Hepatocyte (in vitro differentiated cells): ENCODE results near the gene CEP135.

ENCODE experiments used
- EZH2 ChIP-seq: fragments of 200-600 bp; sonication (generic); IDR thresholded peaks from 2 replicates; pipeline ENCODE4 v1.6.1; 2016; ENCODE audit warnings: antibody characterized with exemption, mild to moderate bottlenecking, borderline replicate concordance
- EZH2phosphoT487 ChIP-seq: fragments of 200-600 bp; sonication (generic); IDR thresholded peaks from one replicate; pipeline ENCODE4 v1.6.1; 2018; ENCODE audit warnings: antibody characterized with exemption, mild to moderate bottlenecking, low read depth, moderate library complexity; ENCODE audit not compliant: unreplicated experiment, severe bottlenecking
- TF ChIP-seq, protein P1 (sequence below): fragments of 200-600 bp; sonication (generic); IDR thresholded peaks from 2 replicates; pipeline ENCODE4 v1.5.1; 2016; ENCODE audit warnings: antibody characterized with exemption, mild to moderate bottlenecking; ENCODE audit not compliant: poor library complexity

DNA sequence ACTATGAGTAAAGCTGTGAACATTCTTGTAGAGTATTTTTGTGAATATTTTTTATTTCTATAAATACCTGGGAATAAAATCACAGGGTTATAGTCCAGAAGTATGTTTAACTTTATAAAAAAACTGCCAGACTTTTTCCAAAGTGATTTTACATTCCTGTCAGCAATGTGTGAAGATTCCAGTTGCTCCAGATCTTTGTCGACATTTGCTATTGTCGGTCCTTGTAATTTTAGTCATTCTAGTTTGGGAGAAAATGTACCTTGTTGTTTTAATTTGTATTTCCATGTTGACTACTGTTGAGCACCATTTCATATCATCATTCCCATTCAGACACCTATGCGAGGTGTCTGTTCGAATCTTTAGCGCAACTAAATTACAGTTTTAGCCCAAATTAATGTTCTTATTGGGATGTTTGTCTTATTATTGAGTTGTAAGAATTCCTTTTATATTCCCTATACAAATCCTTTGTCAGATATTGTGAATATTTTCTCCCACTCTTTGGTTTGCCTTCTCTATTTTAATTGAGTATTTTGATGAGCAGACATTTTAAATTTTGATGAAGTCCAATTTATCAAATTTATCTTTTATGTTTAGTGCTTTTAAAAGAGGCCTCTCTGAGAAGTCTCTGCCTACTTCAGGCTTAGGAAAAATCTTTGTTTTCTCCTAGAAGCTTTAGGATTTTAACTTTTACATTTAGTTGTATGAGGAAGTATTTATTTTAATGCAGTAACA, 2.6 kb downstream of the CEP135 start:
- no peak for TF ChIP-seq EZH2
- TF ChIP-seq, protein P1, sequence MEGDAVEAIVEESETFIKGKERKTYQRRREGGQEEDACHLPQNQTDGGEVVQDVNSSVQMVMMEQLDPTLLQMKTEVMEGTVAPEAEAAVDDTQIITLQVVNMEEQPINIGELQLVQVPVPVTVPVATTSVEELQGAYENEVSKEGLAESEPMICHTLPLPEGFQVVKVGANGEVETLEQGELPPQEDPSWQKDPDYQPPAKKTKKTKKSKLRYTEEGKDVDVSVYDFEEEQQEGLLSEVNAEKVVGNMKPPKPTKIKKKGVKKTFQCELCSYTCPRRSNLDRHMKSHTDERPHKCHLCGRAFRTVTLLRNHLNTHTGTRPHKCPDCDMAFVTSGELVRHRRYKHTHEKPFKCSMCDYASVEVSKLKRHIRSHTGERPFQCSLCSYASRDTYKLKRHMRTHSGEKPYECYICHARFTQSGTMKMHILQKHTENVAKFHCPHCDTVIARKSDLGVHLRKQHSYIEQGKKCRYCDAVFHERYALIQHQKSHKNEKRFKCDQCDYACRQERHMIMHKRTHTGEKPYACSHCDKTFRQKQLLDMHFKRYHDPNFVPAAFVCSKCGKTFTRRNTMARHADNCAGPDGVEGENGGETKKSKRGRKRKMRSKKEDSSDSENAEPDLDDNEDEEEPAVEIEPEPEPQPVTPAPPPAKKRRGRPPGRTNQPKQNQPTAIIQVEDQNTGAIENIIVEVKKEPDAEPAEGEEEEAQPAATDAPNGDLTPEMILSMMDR = no peak
- TF ChIP-seq EZH2phosphoT487 = no peak
